Ovary (tissue), 9 donors: ENCODE data around the gene NOX5. TPM values are rescaled to one million over a fixed set of nuclear protein-coding genes. Genes with fewer than 3 reads are reported as not detected.

Experiments used
- DNase-seq, 5 donors: peaks; one replicate each; pipeline ENCODE4 v3.0.0-alpha.2; 2019 to 2020
- H3K27ac ChIP-seq, 2 donors: fragments of 200-600 bp; one replicate each; pipeline versions ENCODE4 v1.5.1 to v1.8.0; 2019 to 2022
- H3K27me3 ChIP-seq: fragments of 200-600 bp; one replicate; pipeline ENCODE4 v1.8.0; 2022
- H3K36me3 ChIP-seq: fragments of 200-600 bp; sonication (generic); one replicate; pipeline ENCODE4 v1.5.1; 2019
- H3K4me1 ChIP-seq: one replicate; pipeline ENCODE4 v1.8.1; 2013; ENCODE audit warnings: mild to moderate bottlenecking, moderate library complexity; ENCODE audit not compliant: insufficient read depth
- H3K4me3 ChIP-seq: fragments of 200-600 bp; sonication (generic); one replicate; pipeline ENCODE4 v1.5.1; 2017
- H3K9me3 ChIP-seq, 2 donors: fragments of 200-600 bp in 1 of 2; sonication (generic) in 1 of 2; one replicate each; pipeline versions ENCODE4 v1.5.1 to v1.8.1; 2013 to 2019; ENCODE audit warnings: mild to moderate bottlenecking in 1 of 2, moderate library complexity in 1 of 2
- EP300 ChIP-seq: sonication (generic); formaldehyde crosslinking; IDR thresholded peaks from one replicate; pipeline ENCODE4 v1.6.1; 2017; ENCODE audit warnings: antibody characterized with exemption
- POLR2A ChIP-seq: fragments of 450-650 bp; IDR thresholded peaks from one replicate; pipeline ENCODE4 v1.6.1; 2017; ENCODE audit warnings: antibody characterized with exemption, mild to moderate bottlenecking, moderate library complexity
- WGBS, 3 donors: extraction: QIAGEN DNeasy Blood & Tissue Kit in 1 of 3; methylation state at CpG; one replicate each; pipeline versions ENCODE4 v1.1.5 to v1.1.7; 2013 to 2017; 5-methylcytosine and 5-hydroxymethylcytosine counted together
- intact Hi-C, 4 donors: fragments of 100-400 bp; cut with DNase I; formaldehyde crosslinking; loops; one replicate each; pipeline versions ENCODE4 v1.11.0 to v1.15.1; 2022 to 2023
- polyA plus RNA-seq, 2 donors: library from polyadenylated mRNA; stranded (reverse); fragments of 200-250 nt in 1 of 2; fragments of 350-450 nt in 1 of 2; fragmentation: Illumina TruSeq in 1 of 2; extraction: RNeasy Lipid Tissue Mini Kit (QIAGEN cat#74804) in 1 of 2; gene quantifications; one replicate each; pipeline ENCODE4 v1.2.3, GENCODE V29; 2013 to 2014
- total RNA-seq, 7 donors: library from RNA; depleted of rRNA in 2 of 7; stranded (reverse); fragments of >200 nt in 2 of 7; fragmentation: NEBNext Ultra II Directional in 3 of 7; extraction: Animal tissue kit (Norgen Biotek cat#: 25700) in 3 of 7; gene quantifications; one replicate each; pipeline versions ENCODE4 v1.1.0 to v1.2.4, GENCODE V29; 2016 to 2023
- TF ChIP-seq, protein P1 (sequence below), 3 donors: fragments of 450-650 bp in 2 of 3; fragments of 200-600 bp in 1 of 3; IDR thresholded peaks; one replicate each; pipeline versions ENCODE4 v1.5.1 to v1.8.0; 2016 to 2022; ENCODE audit warnings: antibody characterized with exemption in 3 of 3, mild to moderate bottlenecking in 1 of 3
- donor health status: DM: no; HTN: no; CAD: no; lungs with moderate emphysema.
- donor health status: DM: no; HTN: no; CAD: no.
- donor health status: Bipolar disorder and iron deficiency.
- donor health status: DM: yes; HTN: yes; CAD: no.
- donor health status: DM: no; HTN: no; CAD: no.
- donor health status: DM: yes; HTN: yes; CAD: no.

The NOX5 gene
- total and polyA plus RNA-seq, 9 donors = 0.10 to 1.5 (median 0.42) TPM; not detected in 1

- H3K4me1 ChIP-seq = peaks cover 8% of the 10 kb centered on the region
- H3K36me3 ChIP-seq = no peaks in the 10 kb centered on the region
- no peak overlapping the region for H3K4me3 ChIP-seq
- WGBS, 3 donors = 52 to 96% (median 64%) methylated on average over 1 of the region's 1 CpG
- no peak for TF ChIP-seq EP300
- TF ChIP-seq, protein P1, sequence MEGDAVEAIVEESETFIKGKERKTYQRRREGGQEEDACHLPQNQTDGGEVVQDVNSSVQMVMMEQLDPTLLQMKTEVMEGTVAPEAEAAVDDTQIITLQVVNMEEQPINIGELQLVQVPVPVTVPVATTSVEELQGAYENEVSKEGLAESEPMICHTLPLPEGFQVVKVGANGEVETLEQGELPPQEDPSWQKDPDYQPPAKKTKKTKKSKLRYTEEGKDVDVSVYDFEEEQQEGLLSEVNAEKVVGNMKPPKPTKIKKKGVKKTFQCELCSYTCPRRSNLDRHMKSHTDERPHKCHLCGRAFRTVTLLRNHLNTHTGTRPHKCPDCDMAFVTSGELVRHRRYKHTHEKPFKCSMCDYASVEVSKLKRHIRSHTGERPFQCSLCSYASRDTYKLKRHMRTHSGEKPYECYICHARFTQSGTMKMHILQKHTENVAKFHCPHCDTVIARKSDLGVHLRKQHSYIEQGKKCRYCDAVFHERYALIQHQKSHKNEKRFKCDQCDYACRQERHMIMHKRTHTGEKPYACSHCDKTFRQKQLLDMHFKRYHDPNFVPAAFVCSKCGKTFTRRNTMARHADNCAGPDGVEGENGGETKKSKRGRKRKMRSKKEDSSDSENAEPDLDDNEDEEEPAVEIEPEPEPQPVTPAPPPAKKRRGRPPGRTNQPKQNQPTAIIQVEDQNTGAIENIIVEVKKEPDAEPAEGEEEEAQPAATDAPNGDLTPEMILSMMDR (IDR thresholded peaks at IDR 0.05) = no peak
- no peak for TF ChIP-seq POLR2A
- no peak overlapping the region for H3K27ac ChIP-seq
- DNase-seq = no peak
- H3K27me3 ChIP-seq = no peaks in the 10 kb centered on the region
- intact Hi-C loops = no loop called here
- H3K9me3 ChIP-seq = no peaks in the 10 kb centered on the region
Observed at GRCh38 chr15:68987676-68988075, 26.8 kb upstream of the NOX5 start.

GRCh38 chr15:68989541-68990230, 24.8 kb upstream of the NOX5 start:
- Histone ChIP-seq H3K4me1 (no peaks in the 10 kb centered on the region), H3K9me3 (no peaks in the 10 kb centered on the region), H3K36me3 (no peaks in the 10 kb centered on the region), H3K27me3 (no peaks in the 10 kb centered on the region), H3K27ac (no peak overlapping the region), H3K4me3 (no peak overlapping the region)
- DNase-seq = no peak
- TF ChIP-seq, protein P1 (IDR thresholded peaks at IDR 0.05) = no peak
- TF ChIP-seq POLR2A = no peak
- TF ChIP-seq EP300 = no peak
- intact Hi-C loops = no loop called here
- 89 to 98% (median 93%) methylated on average over 2 of the region's 2 CpGs for WGBS, 3 donors

DNA sequence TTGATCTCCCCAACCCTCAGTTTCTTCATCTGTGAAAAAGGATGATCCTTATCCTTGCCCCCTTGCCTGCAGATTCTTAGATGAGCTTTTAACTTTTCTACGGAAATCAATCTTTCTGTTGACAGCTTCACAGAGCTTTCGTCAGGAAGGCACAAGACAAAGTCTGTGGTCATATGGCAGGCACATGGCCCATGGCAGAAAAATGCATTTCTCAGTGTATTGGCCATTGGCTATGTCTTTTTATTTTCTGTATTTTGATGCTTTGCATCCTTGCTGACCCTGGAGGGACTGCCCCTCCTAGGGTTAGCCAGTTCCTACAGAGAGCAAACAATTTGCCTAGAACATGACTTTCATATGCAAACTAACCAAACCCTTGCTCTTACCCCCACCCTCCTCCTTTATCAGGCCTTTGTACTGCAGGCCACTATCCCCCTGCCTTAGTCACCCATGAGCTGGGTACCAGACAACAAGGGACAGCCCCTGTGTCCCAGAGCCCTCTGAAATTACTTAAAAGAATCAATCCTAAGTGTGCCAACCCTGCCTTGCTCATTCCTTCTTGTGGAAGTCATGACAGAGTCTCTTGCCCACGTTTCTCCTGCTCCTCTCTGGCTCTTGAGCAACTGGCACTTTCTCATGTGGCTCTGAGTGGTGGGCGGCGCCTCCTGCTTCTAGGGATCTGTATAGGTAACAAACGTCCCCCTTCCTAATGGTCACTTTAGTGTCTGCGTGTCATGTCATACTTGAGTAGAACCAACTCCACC, 24.1 kb upstream of the NOX5 start:
- Histone ChIP-seq H3K9me3 (no peaks in the 10 kb centered on the region), H3K4me3 (no peak overlapping the region), H3K27ac (no peak overlapping the region), H3K36me3 (no peaks in the 10 kb centered on the region), H3K4me1 (no peaks in the 10 kb centered on the region), H3K27me3 (no peaks in the 10 kb centered on the region)
- DNase-seq = no peak
- WGBS, 3 donors = 91 to 95% (median 94%) methylated on average over 7 of the region's 7 CpGs
- TF ChIP-seq POLR2A (no peak), EP300 (no peak)
- TF ChIP-seq, protein P1 (IDR thresholded peaks at IDR 0.05) = no peak
- intact Hi-C loops = no loop called here

DNA sequence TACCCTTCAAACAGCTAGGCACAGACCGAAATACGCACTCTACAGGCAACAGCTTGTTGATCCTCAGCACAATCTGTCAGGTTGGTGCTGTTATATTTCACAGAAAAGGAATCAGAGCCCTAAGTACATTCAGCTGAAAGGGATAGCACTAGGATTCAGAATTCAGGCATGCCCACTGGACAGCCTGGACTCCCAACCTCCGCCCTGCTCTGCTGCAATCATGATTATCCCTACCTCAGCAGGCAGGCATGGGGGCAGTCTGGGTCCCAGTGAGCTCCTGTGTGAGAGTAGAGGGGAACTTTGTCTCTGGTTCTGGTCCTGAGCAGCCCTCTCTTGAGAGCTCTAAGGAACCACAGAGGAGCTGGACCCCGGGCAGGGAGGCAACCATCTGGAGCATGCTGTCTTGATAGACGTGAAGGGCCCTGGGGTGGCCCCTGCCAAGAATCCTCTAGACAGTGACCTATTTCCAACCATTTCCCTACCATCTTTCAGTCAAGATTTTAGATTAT, 23.4 kb upstream of the NOX5 start:
- Histone ChIP-seq H3K27me3 (no peaks in the 10 kb centered on the region), H3K4me3 (no peak overlapping the region), H3K4me1 (no peaks in the 10 kb centered on the region), H3K36me3 (no peaks in the 10 kb centered on the region), H3K9me3 (no peaks in the 10 kb centered on the region), H3K27ac (no peak overlapping the region)
- DNase-seq = no peak
- intact Hi-C loops = no loop called here
- WGBS, 3 donors = 68 to 81% (median 73%) methylated on average over 5 of the region's 5 CpGs
- TF ChIP-seq, protein P1 (IDR thresholded peaks at IDR 0.05) = no peak
- TF ChIP-seq EP300 (no peak), POLR2A (no peak)
